22Rv1 (cell line): Measurements from ENCODE around the gene HBP1.

Experiments
- CTCF ChIP-seq: fragments of 450-650 bp; IDR thresholded peaks from 2 replicates; pipeline ENCODE4 v1.5.1; 2017; ENCODE audit warnings: mild to moderate bottlenecking
- ZFX ChIP-seq: fragments of 450-650 bp; IDR thresholded peaks from 2 replicates; pipeline ENCODE4 v1.6.1; 2017; ENCODE audit warnings: antibody characterized with exemption, borderline replicate concordance

GRCh38 chr7:107119376-107120105, 49.3 kb upstream of the HBP1 start:
- TF ChIP-seq CTCF (no peak), ZFX (no peak)
